ENCODE measurements around the gene NUAK2. TPM values are rescaled to one million over a fixed set of nuclear protein-coding genes. Genes with fewer than 3 reads are reported as not detected.

The NUAK2 gene
- total RNA-seq, 1 donor from 2014 or later: 13.5 TPM

DNA sequence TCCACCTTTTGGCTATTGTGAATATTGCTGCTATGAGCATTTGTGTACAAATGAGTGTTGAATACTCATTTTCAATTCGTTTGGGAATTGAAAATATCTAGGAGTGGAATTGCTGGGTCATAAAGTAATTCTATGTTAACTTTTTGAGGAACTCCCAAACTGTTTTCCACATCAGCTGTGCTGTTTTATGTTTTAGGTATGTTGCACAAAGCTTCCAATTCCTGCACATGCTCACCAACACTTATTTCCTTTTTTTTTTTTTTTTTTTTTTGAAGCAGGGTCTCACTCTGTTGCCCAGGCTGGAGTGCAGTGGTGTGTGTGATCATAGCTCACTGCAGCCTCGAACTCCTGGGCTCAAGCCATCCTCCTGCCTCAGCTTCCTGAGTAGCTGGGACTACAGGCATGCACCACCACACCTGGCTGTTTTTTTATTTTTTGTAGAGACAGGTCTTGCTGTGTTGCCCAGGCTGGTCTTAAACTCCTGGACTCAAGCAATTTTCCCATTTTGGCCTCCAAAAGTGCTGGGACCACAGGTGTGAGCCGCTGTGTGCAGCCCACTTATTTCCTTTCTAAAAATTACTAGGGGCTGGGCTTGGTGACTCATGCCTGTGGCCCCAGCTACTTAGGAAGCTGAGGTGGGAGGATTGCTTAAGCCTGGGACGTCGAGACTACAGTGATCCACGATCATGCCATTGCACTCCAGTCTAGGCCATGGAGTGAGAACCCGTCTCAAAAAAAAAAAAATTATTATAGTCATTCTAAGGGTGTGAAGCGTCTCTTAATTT lies 60.4 kb downstream of the NUAK2 start:
- TF ChIP-seq, protein P1, sequence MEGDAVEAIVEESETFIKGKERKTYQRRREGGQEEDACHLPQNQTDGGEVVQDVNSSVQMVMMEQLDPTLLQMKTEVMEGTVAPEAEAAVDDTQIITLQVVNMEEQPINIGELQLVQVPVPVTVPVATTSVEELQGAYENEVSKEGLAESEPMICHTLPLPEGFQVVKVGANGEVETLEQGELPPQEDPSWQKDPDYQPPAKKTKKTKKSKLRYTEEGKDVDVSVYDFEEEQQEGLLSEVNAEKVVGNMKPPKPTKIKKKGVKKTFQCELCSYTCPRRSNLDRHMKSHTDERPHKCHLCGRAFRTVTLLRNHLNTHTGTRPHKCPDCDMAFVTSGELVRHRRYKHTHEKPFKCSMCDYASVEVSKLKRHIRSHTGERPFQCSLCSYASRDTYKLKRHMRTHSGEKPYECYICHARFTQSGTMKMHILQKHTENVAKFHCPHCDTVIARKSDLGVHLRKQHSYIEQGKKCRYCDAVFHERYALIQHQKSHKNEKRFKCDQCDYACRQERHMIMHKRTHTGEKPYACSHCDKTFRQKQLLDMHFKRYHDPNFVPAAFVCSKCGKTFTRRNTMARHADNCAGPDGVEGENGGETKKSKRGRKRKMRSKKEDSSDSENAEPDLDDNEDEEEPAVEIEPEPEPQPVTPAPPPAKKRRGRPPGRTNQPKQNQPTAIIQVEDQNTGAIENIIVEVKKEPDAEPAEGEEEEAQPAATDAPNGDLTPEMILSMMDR (conservative IDR thresholded peaks at IDR 0.05): no peak
- Mint-ChIP-seq H3K4me1 (ENCODE audit: unreplicated experiment) (peaks cover 18% of the 10 kb centered on the region), H3K9me3 (no peaks in the 10 kb centered on the region), H3K27ac (no peak overlapping the region), H3K27me3 (no peaks in the 10 kb centered on the region), H3K36me3 (no peaks in the 10 kb centered on the region), H3K4me3 (no peak overlapping the region)
- DNase-seq (ENCODE audit: extremely low spot score, unreplicated experiment): no peak

DNA sequence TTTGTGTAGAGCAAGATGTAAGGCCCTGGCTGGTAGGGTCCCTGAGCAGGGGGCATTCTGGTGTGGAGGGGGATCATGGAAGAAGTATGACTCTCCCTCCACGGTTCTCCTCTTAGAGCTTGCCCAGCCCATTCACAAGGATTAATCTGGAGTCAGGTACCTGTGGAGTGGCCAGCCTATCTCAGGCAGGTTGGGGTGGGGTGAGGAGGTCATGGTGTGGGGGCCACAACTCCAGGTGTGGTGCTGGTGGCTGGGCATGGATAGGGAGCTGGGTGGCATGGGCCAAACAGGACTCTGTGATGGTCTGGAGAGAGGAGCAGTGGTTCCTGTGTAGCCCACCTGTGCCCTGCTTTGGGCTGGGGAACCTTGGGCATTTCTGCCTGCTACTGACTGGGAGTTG lies 61.5 kb downstream of the NUAK2 start:
- Mint-ChIP-seq H3K27me3 (no peaks in the 10 kb centered on the region), H3K9me3 (no peaks in the 10 kb centered on the region), H3K4me1 (ENCODE audit: unreplicated experiment) (peaks cover 21% of the 10 kb centered on the region), H3K27ac (no peak overlapping the region), H3K4me3 (no peak overlapping the region), H3K36me3 (no peaks in the 10 kb centered on the region)
- DNase-seq (ENCODE audit: extremely low spot score, unreplicated experiment): no peak
- TF ChIP-seq, protein P1 (conservative IDR thresholded peaks at IDR 0.05): no peak

GRCh38 chr1:205259324-205259832 lies 62.2 kb downstream of the NUAK2 start:
- no peaks in the 10 kb centered on the region for H3K27me3 Mint-ChIP-seq
- DNase-seq (ENCODE audit: extremely low spot score, unreplicated experiment): no peak
- H3K9me3 Mint-ChIP-seq: no peaks in the 10 kb centered on the region
- no peaks in the 10 kb centered on the region for H3K36me3 Mint-ChIP-seq
- peaks cover 21% of the 10 kb centered on the region for H3K4me1 Mint-ChIP-seq (ENCODE audit: unreplicated experiment)
- H3K27ac Mint-ChIP-seq: no peak overlapping the region
- TF ChIP-seq, protein P1 (conservative IDR thresholded peaks at IDR 0.05): no peak
- H3K4me3 Mint-ChIP-seq: no peak overlapping the region

- H3K36me3 Mint-ChIP-seq: no peaks in the 10 kb centered on the region
- H3K27me3 Mint-ChIP-seq: no peaks in the 10 kb centered on the region
- DNase-seq (ENCODE audit: extremely low spot score, unreplicated experiment): no peak
- TF ChIP-seq, protein P1 (conservative IDR thresholded peaks at IDR 0.05): no peak
- no peak overlapping the region for H3K4me3 Mint-ChIP-seq
- no peak overlapping the region for H3K27ac Mint-ChIP-seq
- no peaks in the 10 kb centered on the region for H3K9me3 Mint-ChIP-seq
- peaks cover 21% of the 10 kb centered on the region for H3K4me1 Mint-ChIP-seq (ENCODE audit: unreplicated experiment)
Observed at GRCh38 chr1:205258719-205259118, 62.8 kb downstream of the NUAK2 start.

DNA sequence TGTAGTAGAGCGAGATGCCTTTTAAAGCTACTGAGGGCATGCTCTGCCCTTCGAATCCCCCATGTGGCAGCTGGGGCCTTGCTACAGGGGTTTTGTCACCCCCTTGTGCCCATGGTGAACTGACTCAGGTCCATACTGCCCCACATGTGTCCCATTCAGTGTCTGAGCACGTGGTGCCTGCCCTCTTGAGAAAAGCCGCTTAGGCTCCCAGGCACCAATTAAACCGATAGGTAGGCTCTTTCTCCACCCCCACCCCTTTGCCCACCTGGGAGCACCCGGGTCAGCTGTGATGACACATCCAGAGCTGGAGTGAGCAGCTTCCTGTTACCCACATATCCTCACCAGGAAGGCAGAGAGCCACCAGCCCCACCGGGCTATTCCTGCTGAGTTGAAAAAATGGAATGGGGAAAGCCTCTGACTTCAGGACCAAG lies 63.3 kb downstream of the NUAK2 start:
- TF ChIP-seq, protein P1 (conservative IDR thresholded peaks at IDR 0.05): no peak
- no peak for DNase-seq (ENCODE audit: extremely low spot score, unreplicated experiment)
- Mint-ChIP-seq H3K4me3 (no peak overlapping the region), H3K36me3 (no peaks in the 10 kb centered on the region), H3K4me1 (ENCODE audit: unreplicated experiment) (peaks cover 21% of the 10 kb centered on the region), H3K27me3 (no peaks in the 10 kb centered on the region), H3K9me3 (no peaks in the 10 kb centered on the region), H3K27ac (no peak overlapping the region)

All from type B pancreatic cell (in vitro differentiated cells).